Measurements from ENCODE around the gene NNT.
"Not testable (repeated sequence)": the region's sequence is repeated elsewhere in the genome, so short reads cannot be mapped to it uniquely, and the experiment has no call there.

NNT gene

GRCh38 chr5:43627028-43627427 lies 24.0 kb downstream of the NNT start:
- DNase-seq (ENCODE audit: low spot score): peak; percentile 58

GRCh38 chr5:43631182-43631910 lies 28.4 kb downstream of the NNT start:
- peak; percentile 29 for DNase-seq (ENCODE audit: low spot score)

GRCh38 chr5:43634621-43635020 lies 31.6 kb downstream of the NNT start:
- DNase-seq (ENCODE audit: low spot score): no peak

GRCh38 chr5:43635374-43635773 lies 32.4 kb downstream of the NNT start:
- DNase-seq (ENCODE audit: low spot score): no peak

GRCh38 chr5:43636076-43636475 lies 33.1 kb downstream of the NNT start:
- DNase-seq (ENCODE audit: low spot score): no peak

- DNase-seq (ENCODE audit: low spot score): no peak
Observed at GRCh38 chr5:43637416-43637815, 34.4 kb downstream of the NNT start.

- DNase-seq (ENCODE audit: low spot score): no peak
Observed at GRCh38 chr5:43638107-43638506, 35.1 kb downstream of the NNT start.

GRCh38 chr5:43638546-43638945 lies 35.6 kb downstream of the NNT start:
- no peak for DNase-seq (ENCODE audit: low spot score)

- no peak for DNase-seq (ENCODE audit: low spot score)
Observed at GRCh38 chr5:43639566-43639965, 36.6 kb downstream of the NNT start.

- DNase-seq (ENCODE audit: low spot score): no peak
Observed at GRCh38 chr5:43642428-43642827, 39.4 kb downstream of the NNT start.

- no peak for DNase-seq (ENCODE audit: low spot score)
Observed at GRCh38 chr5:43643327-43643726, 40.3 kb downstream of the NNT start.

GRCh38 chr5:43643750-43644149 lies 40.8 kb downstream of the NNT start:
- no peak for DNase-seq (ENCODE audit: low spot score)

- DNase-seq (ENCODE audit: low spot score): no peak
Observed at GRCh38 chr5:43646992-43647391, 44.0 kb downstream of the NNT start.

GRCh38 chr5:43647789-43648188 lies 44.8 kb downstream of the NNT start:
- no peak for DNase-seq (ENCODE audit: low spot score)

- DNase-seq (ENCODE audit: low spot score): no peak
Observed at GRCh38 chr5:43648499-43649124, 45.6 kb downstream of the NNT start.

- peak; percentile 58 for DNase-seq (ENCODE audit: low spot score)
Observed at GRCh38 chr5:43649256-43649655, 46.3 kb downstream of the NNT start.

GRCh38 chr5:43652537-43653302 lies 49.7 kb downstream of the NNT start:
- DNase-seq (ENCODE audit: low spot score): no peak

- DNase-seq (ENCODE audit: low spot score): peak; percentile 26
Observed at GRCh38 chr5:43658509-43658908, 55.5 kb downstream of the NNT start.

- DNase-seq (ENCODE audit: low spot score): no peak
Observed at GRCh38 chr5:43659075-43659474, 56.1 kb downstream of the NNT start.

- DNase-seq (ENCODE audit: low spot score): no peak
Observed at GRCh38 chr5:43661102-43661501, 58.1 kb downstream of the NNT start.

- no peak for DNase-seq (ENCODE audit: low spot score)
Observed at GRCh38 chr5:43663916-43664315, 60.9 kb downstream of the NNT start.

- DNase-seq (ENCODE audit: low spot score): no peak
Observed at GRCh38 chr5:43664501-43665040, 61.6 kb downstream of the NNT start.

GRCh38 chr5:43665749-43666148 lies 62.8 kb downstream of the NNT start:
- DNase-seq (ENCODE audit: low spot score): not testable (repeated sequence)
